ENCODE results near the gene MED16.

The MED16 gene

GRCh38 chr19:932648-933552 lies 39.9 kb upstream of the MED16 start:
- CTCF ChIA-PET: interaction anchor here (1.0 kb wide), 1 partner anchor 49 kb away, joined by 3 read pairs; no protein-coding TSS in a partner anchor

DNA sequence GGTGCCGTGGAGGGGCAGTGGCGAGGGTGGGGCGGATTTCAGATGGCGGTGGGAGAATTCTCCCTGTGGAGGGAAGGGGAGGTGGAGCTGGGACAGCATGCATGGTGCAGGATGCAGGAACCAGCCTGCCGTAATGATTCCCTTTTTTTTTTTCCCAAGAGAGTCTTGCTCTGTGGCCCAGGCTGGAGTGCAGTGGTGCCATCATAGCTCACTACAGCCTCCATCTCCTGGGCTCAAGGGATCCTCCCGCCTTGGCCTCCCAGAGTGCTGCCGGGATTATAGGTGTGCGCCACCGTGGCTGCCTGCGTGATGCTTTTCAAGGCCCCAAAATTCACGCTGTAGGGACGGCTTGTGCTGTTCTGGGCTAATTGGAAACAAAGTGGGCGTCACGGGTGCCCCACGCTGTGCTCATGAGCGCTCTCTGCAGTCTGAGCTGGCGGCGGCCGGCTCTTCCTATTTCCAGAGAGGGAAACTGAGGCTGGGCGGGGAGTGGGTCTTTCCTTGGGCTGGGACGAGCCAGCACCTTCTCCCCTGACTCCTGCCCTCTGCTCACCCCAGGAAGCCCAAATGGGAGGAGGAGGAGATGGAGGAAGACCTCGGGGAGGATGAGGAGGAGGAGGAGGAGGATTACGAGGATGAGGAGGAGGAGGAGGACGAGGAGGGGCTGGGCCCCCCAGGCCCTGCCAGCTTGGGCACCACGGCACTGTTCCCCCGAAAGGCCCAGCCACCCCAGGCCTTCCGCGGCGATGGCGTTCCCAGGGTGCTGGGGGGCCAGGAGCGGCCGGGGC lies 39.1 kb upstream of the MED16 start:
- peaks cover 4% of the 10 kb centered on the region for H3K27me3 Mint-ChIP-seq
- DNase-seq: no peak
- H3K4me3 Mint-ChIP-seq: peak overlapping the region; percentile 21
- CTCF ChIA-PET: interaction anchor here (1.0 kb wide), 1 partner anchor 50 kb away, joined by 3 read pairs; no protein-coding TSS in a partner anchor
- no peaks in the 10 kb centered on the region for H3K9me3 Mint-ChIP-seq
- no peak overlapping the region for H3K27ac Mint-ChIP-seq
- H3K36me3 Mint-ChIP-seq: peaks cover 20% of the 10 kb centered on the region
- H3K4me1 Mint-ChIP-seq: peaks cover 30% of the 10 kb centered on the region

More at GRCh38 chr19:932648-933552, 39.9 kb upstream of the MED16 start:
- Mint-ChIP-seq H3K9me3 (peaks cover 3% of the 10 kb centered on the region), H3K4me3 (peak overlapping the region; percentile 61), H3K27ac (peak overlapping the region; percentile 79), H3K27me3 (peaks cover 4% of the 10 kb centered on the region), H3K4me1 (peaks cover 33% of the 10 kb centered on the region), H3K36me3 (peaks cover 25% of the 10 kb centered on the region)
- peak; percentile 73 for DNase-seq

- Mint-ChIP-seq H3K9me3 (no peaks in the 10 kb centered on the region), H3K4me1 (peaks cover 28% of the 10 kb centered on the region), H3K36me3 (peaks cover 14% of the 10 kb centered on the region), H3K27ac (peak overlapping the region; percentile 42), H3K27me3 (peaks cover 4% of the 10 kb centered on the region), H3K4me3 (no peak overlapping the region)
- CTCF ChIA-PET: interaction anchor here (0.7 kb wide), 1 partner anchor 53 kb away, joined by 3 read pairs; no protein-coding TSS in a partner anchor
- DNase-seq: no peak
Measured at GRCh38 chr19:929891-930258, 36.9 kb upstream of the MED16 start.

- CTCF ChIA-PET: no interaction called here
- Mint-ChIP-seq H3K27me3 (peaks cover 4% of the 10 kb centered on the region), H3K36me3 (peaks cover 14% of the 10 kb centered on the region), H3K27ac (no peak overlapping the region), H3K4me1 (peaks cover 30% of the 10 kb centered on the region), H3K4me3 (no peak overlapping the region), H3K9me3 (no peaks in the 10 kb centered on the region)
- no peak for DNase-seq
Measured at GRCh38 chr19:929203-929890, 36.4 kb upstream of the MED16 start.

- H3K27ac Mint-ChIP-seq: peak overlapping the region; percentile 71
- no peak for DNase-seq
- peaks cover 5% of the 10 kb centered on the region for H3K27me3 Mint-ChIP-seq
- peaks cover 32% of the 10 kb centered on the region for H3K4me1 Mint-ChIP-seq
- CTCF ChIA-PET: no interaction called here
- H3K4me3 Mint-ChIP-seq: peak overlapping the region; percentile 51
- H3K36me3 Mint-ChIP-seq: peaks cover 13% of the 10 kb centered on the region
- no peaks in the 10 kb centered on the region for H3K9me3 Mint-ChIP-seq
Measured at GRCh38 chr19:928471-929202, 35.6 kb upstream of the MED16 start.

- Mint-ChIP-seq H3K36me3 (peaks cover 13% of the 10 kb centered on the region), H3K9me3 (no peaks in the 10 kb centered on the region), H3K27ac (peak overlapping the region; percentile 24), H3K4me3 (peak overlapping the region; percentile 50), H3K4me1 (peaks cover 33% of the 10 kb centered on the region), H3K27me3 (peaks cover 10% of the 10 kb centered on the region)
- DNase-seq: no peak
- CTCF ChIA-PET: interaction anchor here (0.5 kb wide), 1 partner anchor 34 kb away, joined by 3 read pairs; no protein-coding TSS in a partner anchor
Measured at GRCh38 chr19:927780-928401, 34.9 kb upstream of the MED16 start.

DNA sequence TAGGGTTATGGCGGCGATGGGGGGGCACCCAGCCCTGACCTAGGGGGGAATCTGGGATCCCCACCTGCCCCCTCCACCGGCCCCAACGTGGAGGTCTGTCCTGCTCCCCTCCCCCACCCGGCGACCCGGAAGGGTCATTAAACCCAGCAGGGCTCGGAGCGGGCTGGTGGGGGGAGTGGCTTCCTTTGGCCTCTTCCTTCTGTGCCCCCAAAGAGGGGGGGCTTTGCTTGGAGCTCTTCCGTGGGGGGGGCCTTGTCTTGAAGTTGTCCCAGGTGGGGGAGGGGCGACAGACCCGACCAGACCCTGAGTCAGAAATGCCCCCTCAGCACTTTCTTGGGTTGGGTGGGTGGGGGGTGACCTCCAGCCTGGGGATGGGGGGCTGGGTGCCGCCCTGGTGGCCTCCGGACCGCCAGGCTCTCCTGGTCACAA lies 34.4 kb upstream of the MED16 start:
- Mint-ChIP-seq H3K4me3 (peak overlapping the region; percentile 50), H3K36me3 (peaks cover 11% of the 10 kb centered on the region), H3K9me3 (no peaks in the 10 kb centered on the region), H3K27ac (no peak overlapping the region), H3K27me3 (peaks cover 7% of the 10 kb centered on the region), H3K4me1 (peaks cover 29% of the 10 kb centered on the region)
- CTCF ChIA-PET: interaction anchor here (0.5 kb wide), 1 partner anchor 35 kb away, joined by 3 read pairs; no protein-coding TSS in a partner anchor
- no peak for DNase-seq

DNA sequence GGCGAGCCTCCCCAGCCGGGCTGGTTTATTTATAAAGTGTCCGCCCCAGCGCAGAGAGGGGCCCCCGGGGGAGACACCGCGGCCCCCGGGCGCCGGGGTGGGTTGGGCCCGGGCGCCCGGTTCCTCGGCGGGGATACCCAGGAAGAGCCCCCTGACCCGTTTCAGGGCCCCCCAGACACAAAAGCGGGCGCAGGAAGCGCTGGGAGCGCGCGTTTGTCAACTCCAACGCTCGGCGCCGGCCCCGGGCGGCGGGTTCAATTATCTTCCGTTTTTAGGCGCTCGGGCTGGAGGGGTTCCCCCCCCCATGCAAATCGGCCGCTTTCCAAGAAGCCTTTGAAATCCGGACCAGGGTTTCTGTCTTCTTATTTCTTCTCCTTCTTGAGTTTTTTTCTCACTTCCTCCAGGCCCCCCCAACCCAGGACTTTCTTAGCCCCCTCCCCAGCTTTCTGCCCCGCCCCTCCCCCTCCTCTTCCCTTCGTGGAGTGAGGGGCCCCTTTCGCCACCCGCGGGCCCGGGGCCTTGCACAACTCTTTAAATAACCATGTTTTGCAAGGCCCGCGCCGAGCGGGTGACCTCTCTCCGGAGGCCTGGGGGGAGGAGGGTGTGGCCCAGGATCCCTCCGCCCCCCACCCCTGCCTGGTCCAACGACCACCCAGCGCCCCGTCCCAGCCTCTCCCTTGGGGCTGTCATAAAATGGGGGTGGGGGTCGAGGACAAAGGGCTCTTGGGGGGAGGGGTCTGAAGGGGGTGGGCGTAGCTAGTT lies 33.8 kb upstream of the MED16 start:
- H3K36me3 Mint-ChIP-seq: peaks cover 7% of the 10 kb centered on the region
- CTCF ChIA-PET: no interaction called here
- peaks cover 27% of the 10 kb centered on the region for H3K4me1 Mint-ChIP-seq

DNA sequence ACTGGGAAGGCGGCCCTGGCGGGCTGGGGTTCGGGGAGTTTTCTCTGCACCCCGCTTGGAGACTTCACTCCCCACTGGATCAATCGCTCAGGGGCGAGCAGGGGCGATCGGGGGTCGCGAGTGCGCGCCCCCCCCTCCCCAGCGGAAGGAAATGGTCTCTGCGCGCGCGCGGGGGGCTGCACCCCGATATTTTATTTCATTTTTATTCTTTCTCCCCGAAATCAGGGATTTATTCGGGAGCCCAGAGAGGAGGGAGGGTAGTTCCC lies 33.3 kb upstream of the MED16 start:
- peaks cover 26% of the 10 kb centered on the region for H3K4me1 Mint-ChIP-seq
- CTCF ChIA-PET: no interaction called here
- DNase-seq: no peak
- peaks cover 13% of the 10 kb centered on the region for H3K27me3 Mint-ChIP-seq
- H3K36me3 Mint-ChIP-seq: peaks cover 7% of the 10 kb centered on the region
- peak overlapping the region; percentile 82 for H3K4me3 Mint-ChIP-seq
- H3K27ac Mint-ChIP-seq: peak overlapping the region; percentile 67
- no peaks in the 10 kb centered on the region for H3K9me3 Mint-ChIP-seq

More for the DNA sequence above, 33.8 kb upstream of the MED16 start:
- peak overlapping the region; percentile 83 for H3K27ac Mint-ChIP-seq
- H3K27me3 Mint-ChIP-seq: peaks cover 8% of the 10 kb centered on the region
- H3K4me3 Mint-ChIP-seq: peak overlapping the region; percentile 82
- H3K9me3 Mint-ChIP-seq: no peaks in the 10 kb centered on the region
- DNase-seq: peak; percentile 68

- Mint-ChIP-seq H3K27ac (peak within 1 kb of the TSS; percentile 83), H3K4me1 (peaks cover 27% of the 10 kb centered on the region), H3K9me3 (no peaks in the 10 kb centered on the region), H3K36me3 (peaks cover 5% of the 10 kb centered on the region), H3K4me3 (peak within 1 kb of the TSS; percentile 82), H3K27me3 (peaks cover 16% of the 10 kb centered on the region)
- CTCF ChIA-PET: interaction anchor here (3.7 kb wide), 1 partner anchor 57 kb away, joined by 74 read pairs; the partner anchor contains the start of gene WDR18
- DNase-seq: peak; percentile 82
Measured at GRCh38 chr19:925526-926322, 32.7 kb upstream of the MED16 start, which contains the start of gene ARID3A. Gene ARID3A (plus strand): TSS chr19:926035. CDS start chr19:929529, 3,494 bp downstream.

DNA sequence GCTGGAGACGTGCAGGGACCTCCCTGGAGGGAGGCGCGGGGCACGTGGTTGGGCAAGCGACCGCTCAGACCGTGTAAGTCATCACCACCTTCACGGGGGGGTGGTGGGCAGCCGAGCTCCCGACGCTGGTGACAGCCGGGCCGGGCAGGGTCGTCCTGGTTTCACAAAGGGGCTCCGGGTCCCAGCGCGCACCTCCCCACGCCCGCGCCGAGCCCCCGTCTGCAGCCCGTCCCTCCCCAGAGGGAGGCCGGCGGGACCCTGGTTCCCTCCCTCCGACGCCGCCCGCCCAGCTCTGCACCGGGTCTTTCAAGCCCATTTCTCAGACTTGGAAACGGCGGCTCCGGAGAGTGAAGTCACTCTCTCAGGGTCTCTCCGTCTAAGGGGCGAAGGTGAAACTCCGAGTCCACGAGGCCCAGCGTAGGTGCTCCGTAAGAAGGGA lies 32.1 kb upstream of the MED16 start:
- DNase-seq: peak; percentile 81
- Mint-ChIP-seq H3K9me3 (no peaks in the 10 kb centered on the region), H3K27ac (peak overlapping the region; percentile 82), H3K36me3 (peaks cover 5% of the 10 kb centered on the region), H3K4me3 (peak overlapping the region; percentile 76), H3K4me1 (peaks cover 28% of the 10 kb centered on the region), H3K27me3 (peaks cover 16% of the 10 kb centered on the region)
- CTCF ChIA-PET: interaction anchor here (0.8 to 3.7 kb wide), 2 partner anchors 58 to 61 kb away, joined by 5 to 74 read pairs; partner anchors contain the start of gene WDR18
